Suprapubic skin (tissue), 4 donors: ENCODE measurements around the gene CALD1. TPM values are rescaled to one million over a fixed set of nuclear protein-coding genes. Genes with fewer than 3 reads are reported as not detected.
A peak's percentile ranks its signal among the peaks of the same experiment; 100 is the strongest.

Experiments
- DNase-seq, 2 donors: peaks; one replicate each; pipeline ENCODE4 v3.0.0-alpha.2; 2019; ENCODE audit warnings: low spot score in 2 of 2
- H3K27ac ChIP-seq: fragments of 200-600 bp; sonication (generic); one replicate; pipeline ENCODE4 v1.5.1; 2019
- H3K27me3 ChIP-seq: fragments of 200-600 bp; sonication (generic); one replicate; pipeline ENCODE4 v1.5.1; 2019
- H3K36me3 ChIP-seq: fragments of 200-600 bp; sonication (generic); one replicate; pipeline ENCODE4 v1.5.1; 2019
- H3K4me1 ChIP-seq: fragments of 200-600 bp; sonication (generic); one replicate; pipeline ENCODE4 v1.5.1; 2019
- H3K4me3 ChIP-seq: fragments of 200-600 bp; sonication (generic); one replicate; pipeline ENCODE4 v1.5.1; 2019; ENCODE audit warnings: mild to moderate bottlenecking
- H3K9me3 ChIP-seq: fragments of 200-600 bp; sonication (generic); one replicate; pipeline ENCODE4 v1.5.1; 2019
- EP300 ChIP-seq: sonication (generic); formaldehyde crosslinking; IDR thresholded peaks from one replicate; pipeline ENCODE4 v1.6.1; 2017; ENCODE audit warnings: antibody characterized with exemption
- POLR2A ChIP-seq, 2 donors: fragments of 450-650 bp; IDR thresholded peaks; one replicate each; pipeline ENCODE4 v1.6.1; 2017; ENCODE audit warnings: antibody characterized with exemption in 2 of 2, mild to moderate bottlenecking in 2 of 2, moderate library complexity in 2 of 2
- POLR2AphosphoS5 ChIP-seq, 3 donors: sonication (generic); formaldehyde crosslinking; IDR thresholded peaks; one replicate each; pipeline ENCODE4 v1.6.1; 2017; ENCODE audit warnings: antibody characterized with exemption in 3 of 3
- WGBS: methylation state at CpG from one replicate; pipeline ENCODE4 v1.1.5; 2018; 5-methylcytosine and 5-hydroxymethylcytosine counted together
- total RNA-seq, 4 donors: library from RNA; depleted of rRNA; stranded (reverse); fragments of >200 nt; gene quantifications; one replicate each; pipeline ENCODE4 v1.1.0, GENCODE V29; 2016
- TF ChIP-seq, protein P1 (sequence below), 2 donors: fragments of 200-600 bp in 1 of 2; fragments of 450-650 bp in 1 of 2; sonication (generic) in 1 of 2; IDR thresholded peaks; one replicate each; pipeline ENCODE4 v1.5.1; 2016 to 2019; ENCODE audit warnings: antibody characterized with exemption in 2 of 2, mild to moderate bottlenecking in 1 of 2, moderate library complexity in 1 of 2

CALD1 gene
- total RNA-seq, 4 donors from 2014 or later: 53.6 to 116 (median 83.2) TPM

DNA sequence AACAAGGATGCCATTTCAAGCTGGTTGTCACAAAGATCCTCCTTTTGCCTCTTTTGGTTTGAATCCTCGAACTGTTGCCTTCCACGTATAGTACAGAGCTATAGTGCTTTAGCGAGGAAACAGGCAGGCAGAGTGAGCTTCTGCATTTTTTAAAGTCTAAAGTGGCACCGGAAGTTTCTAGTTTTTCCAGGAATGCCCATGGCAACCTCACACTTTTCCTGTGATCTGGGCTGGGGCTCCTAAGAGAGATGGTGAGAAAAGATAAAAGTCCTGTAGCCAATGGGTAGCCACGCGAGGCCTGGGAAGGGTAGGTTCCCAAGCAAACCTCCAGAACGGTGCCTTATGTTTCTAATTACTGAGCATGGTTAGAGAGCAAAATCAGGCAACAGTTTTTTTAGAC lies 76.7 kb downstream of the CALD1 start:
- DNase-seq: no peak
- Histone ChIP-seq H3K4me3 (no peak overlapping the region), H3K27me3 (no peaks in the 10 kb centered on the region), H3K36me3 (no peaks in the 10 kb centered on the region), H3K4me1 (peaks cover 34% of the 10 kb centered on the region), H3K27ac (peak overlapping the region; percentile 37), H3K9me3 (no peaks in the 10 kb centered on the region)
- 45% methylated on average over 7 of the region's 7 CpGs for WGBS
- TF ChIP-seq POLR2A (IDR thresholded peaks at IDR 0.05) (no peak), POLR2AphosphoS5 (IDR thresholded peaks at IDR 0.05) (no peak), EP300 (no peak)
- TF ChIP-seq, protein P1, sequence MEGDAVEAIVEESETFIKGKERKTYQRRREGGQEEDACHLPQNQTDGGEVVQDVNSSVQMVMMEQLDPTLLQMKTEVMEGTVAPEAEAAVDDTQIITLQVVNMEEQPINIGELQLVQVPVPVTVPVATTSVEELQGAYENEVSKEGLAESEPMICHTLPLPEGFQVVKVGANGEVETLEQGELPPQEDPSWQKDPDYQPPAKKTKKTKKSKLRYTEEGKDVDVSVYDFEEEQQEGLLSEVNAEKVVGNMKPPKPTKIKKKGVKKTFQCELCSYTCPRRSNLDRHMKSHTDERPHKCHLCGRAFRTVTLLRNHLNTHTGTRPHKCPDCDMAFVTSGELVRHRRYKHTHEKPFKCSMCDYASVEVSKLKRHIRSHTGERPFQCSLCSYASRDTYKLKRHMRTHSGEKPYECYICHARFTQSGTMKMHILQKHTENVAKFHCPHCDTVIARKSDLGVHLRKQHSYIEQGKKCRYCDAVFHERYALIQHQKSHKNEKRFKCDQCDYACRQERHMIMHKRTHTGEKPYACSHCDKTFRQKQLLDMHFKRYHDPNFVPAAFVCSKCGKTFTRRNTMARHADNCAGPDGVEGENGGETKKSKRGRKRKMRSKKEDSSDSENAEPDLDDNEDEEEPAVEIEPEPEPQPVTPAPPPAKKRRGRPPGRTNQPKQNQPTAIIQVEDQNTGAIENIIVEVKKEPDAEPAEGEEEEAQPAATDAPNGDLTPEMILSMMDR (IDR thresholded peaks at IDR 0.05): no peak

- no peaks in the 10 kb centered on the region for H3K9me3 ChIP-seq
- H3K27me3 ChIP-seq: no peaks in the 10 kb centered on the region
- H3K4me1 ChIP-seq: peaks cover 34% of the 10 kb centered on the region
- no peak for TF ChIP-seq EP300
- no peak for TF ChIP-seq POLR2A (IDR thresholded peaks at IDR 0.05)
- TF ChIP-seq POLR2AphosphoS5 (IDR thresholded peaks at IDR 0.05): no peak
- TF ChIP-seq, protein P1 (IDR thresholded peaks at IDR 0.05): no peak
- DNase-seq: no peak
- no peak overlapping the region for H3K4me3 ChIP-seq
- H3K27ac ChIP-seq: no peak overlapping the region
- no peaks in the 10 kb centered on the region for H3K36me3 ChIP-seq
- 54% methylated on average over 4 of the region's 4 CpGs for WGBS
Measured at GRCh38 chr7:134856691-134857090, 77.3 kb downstream of the CALD1 start.

DNA sequence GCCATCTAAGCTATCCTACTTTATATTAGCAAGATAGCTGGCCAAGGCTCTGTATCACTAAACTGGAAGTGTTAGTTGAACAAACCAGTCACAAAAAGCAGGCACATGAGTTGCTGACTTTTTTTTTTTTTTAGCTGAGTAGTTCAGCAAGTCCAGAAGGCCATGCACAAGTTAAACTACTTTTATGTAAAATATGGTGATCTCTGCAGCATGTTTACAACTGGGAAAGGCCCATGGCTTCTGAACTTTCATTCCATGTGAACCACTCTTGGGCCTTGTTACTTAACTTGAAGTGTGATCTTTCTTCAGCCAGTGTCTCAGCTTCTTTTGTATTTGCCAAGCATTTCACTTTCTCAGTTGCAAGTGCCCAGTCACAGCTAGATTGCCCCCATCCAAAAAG lies 78.5 kb downstream of the CALD1 start:
- H3K36me3 ChIP-seq: no peaks in the 10 kb centered on the region
- no peaks in the 10 kb centered on the region for H3K9me3 ChIP-seq
- H3K4me3 ChIP-seq: no peak overlapping the region
- no peak overlapping the region for H3K27ac ChIP-seq
- TF ChIP-seq EP300: no peak
- H3K4me1 ChIP-seq: peaks cover 26% of the 10 kb centered on the region
- no peaks in the 10 kb centered on the region for H3K27me3 ChIP-seq
- no peak for DNase-seq

- no peak overlapping the region for H3K27ac ChIP-seq
- no peaks in the 10 kb centered on the region for H3K9me3 ChIP-seq
- H3K27me3 ChIP-seq: no peaks in the 10 kb centered on the region
- no peak for TF ChIP-seq EP300
- TF ChIP-seq POLR2A (IDR thresholded peaks at IDR 0.05): no peak
- TF ChIP-seq POLR2AphosphoS5 (IDR thresholded peaks at IDR 0.05): no peak
- TF ChIP-seq, protein P1 (IDR thresholded peaks at IDR 0.05): no peak
- peaks cover 23% of the 10 kb centered on the region for H3K4me1 ChIP-seq
- H3K36me3 ChIP-seq: no peaks in the 10 kb centered on the region
- DNase-seq: no peak
- WGBS: 56% methylated on average over 1 of the region's 1 CpG
- H3K4me3 ChIP-seq: no peak overlapping the region
Measured at GRCh38 chr7:134859783-134860182, 80.3 kb downstream of the CALD1 start.

- WGBS: 54% methylated on average over 9 of the region's 9 CpGs
- no peak for DNase-seq
- no peak for TF ChIP-seq POLR2A (IDR thresholded peaks at IDR 0.05)
- TF ChIP-seq EP300: no peak
- TF ChIP-seq, protein P1 (IDR thresholded peaks at IDR 0.05): no peak
- TF ChIP-seq POLR2AphosphoS5 (IDR thresholded peaks at IDR 0.05): no peak
- no peaks in the 10 kb centered on the region for H3K9me3 ChIP-seq
- H3K4me3 ChIP-seq: peak overlapping the region; percentile 17
- no peak overlapping the region for H3K27ac ChIP-seq
- H3K36me3 ChIP-seq: peaks cover 6% of the 10 kb centered on the region
- peaks cover 5% of the 10 kb centered on the region for H3K4me1 ChIP-seq
- no peaks in the 10 kb centered on the region for H3K27me3 ChIP-seq
Measured at GRCh38 chr7:134865001-134865845, 85.8 kb downstream of the CALD1 start.
